ENCODE results near the gene OR6Y1. TPM values are rescaled to one million over a fixed set of nuclear protein-coding genes. Genes with fewer than 3 reads are reported as not detected.

Gene OR6Y1
- total RNA-seq, 2 donors from 2014 or later = not detected

DNA sequence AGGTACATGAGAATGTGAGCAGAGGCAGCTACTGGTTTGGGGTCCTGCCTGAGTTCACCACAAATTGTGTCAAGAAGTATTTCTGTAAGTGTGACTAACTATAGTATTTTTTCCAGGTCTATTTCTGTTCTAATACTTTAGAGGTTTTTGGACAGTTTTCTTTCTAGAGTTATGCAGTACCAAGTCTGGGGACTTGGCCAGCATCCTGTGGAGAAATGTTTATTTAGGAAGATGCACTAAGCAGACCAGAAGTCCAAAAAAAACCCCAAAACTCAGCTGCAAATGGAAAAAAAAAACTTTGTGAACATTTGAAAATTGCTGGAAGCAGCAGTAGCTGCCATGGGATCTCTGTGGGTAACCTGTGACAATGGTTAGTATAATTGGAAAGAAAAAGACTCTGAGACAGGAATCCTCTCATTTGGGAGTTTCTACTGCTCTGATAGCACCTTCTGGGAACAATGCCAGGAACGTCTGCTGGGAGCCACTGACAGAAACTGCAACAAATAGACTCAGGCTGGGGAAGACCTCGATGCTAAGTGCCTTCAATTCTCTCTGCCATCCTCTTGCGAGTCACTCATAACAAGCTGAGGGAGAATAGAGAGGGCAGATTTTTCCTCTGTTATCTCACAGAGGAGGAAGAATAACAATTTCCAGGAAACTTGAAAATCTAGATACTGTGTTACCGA lies 44.6 kb downstream of the OR6Y1 start:
- intact Hi-C loops (cut with DNase I) = no loop called here
- ATAC-seq (peak; percentile 23 to 54), DNase-seq (peak; percentile 23)

DNA sequence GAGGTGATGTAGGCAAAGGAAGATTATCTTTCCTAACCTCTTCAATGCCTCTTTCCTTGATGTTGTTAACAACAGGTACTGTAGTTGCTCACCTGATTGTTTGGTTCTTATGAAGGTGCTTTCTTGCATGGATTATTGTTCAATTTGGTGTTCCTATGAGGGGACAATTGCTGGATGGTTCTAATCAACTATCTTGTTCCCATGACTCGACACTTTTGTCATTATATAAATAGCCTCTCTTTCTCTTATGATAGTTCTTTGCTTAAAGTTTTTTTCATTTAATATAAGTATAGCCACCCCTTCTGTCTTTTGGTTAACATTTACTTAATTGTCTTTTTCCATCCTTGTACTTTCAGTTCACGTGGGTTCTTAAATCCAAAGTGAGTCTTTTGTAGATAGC lies 46.7 kb downstream of the OR6Y1 start:
- DNase-seq (no peak), ATAC-seq (no peak)
- intact Hi-C loops (cut with DNase I) = no loop called here

DNA sequence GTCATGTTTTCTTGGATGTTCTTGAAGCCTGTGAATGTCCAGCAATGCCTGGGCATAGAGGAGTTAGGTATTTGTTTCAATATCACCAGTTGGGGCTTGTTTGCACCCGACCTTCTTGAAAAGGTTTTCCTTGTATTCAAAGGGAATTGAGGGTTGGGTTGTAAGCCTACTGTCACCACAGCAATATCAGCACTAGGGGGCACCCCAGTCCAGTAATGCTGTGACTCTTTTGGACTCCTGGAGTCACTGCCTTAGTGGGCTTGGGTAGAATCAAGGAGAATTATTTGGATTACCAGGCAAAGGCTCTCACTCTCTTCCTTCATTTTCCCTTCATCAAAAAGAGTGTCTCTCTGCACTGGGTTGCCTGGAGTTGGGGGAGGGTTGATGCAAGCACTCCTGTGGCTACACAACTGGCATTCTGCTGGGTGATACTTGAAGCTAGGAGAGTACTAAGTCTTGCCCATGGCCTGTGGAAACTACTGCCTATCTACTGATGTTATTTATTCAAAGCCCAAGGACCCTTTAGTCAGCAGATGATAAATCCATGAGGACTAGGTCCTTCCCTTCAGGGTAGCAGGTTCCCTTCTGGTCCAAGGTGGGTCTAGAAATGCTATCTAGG lies 47.7 kb downstream of the OR6Y1 start:
- no peak for ATAC-seq
- intact Hi-C loops (cut with DNase I) = no loop called here

DNA sequence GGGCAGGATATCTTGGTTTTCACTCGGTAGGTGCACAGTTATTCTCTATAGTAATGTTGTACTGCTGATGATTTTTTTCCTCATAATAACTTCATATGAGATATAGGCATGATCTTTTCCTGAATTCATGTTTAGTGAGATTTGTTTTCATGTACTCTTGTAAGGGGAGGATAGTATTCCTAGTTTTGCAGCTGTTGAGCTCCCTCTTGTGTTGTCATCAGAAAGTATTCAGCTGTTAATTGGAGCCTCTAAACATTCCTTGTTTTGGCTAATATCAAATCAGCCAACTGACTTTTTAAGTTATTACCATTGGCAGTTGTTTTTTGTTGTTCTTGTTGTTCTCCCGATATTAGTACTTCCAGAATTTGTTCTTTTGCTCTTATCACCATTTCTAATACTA lies 57.8 kb downstream of the OR6Y1 start:
- no peak for ATAC-seq
- DNase-seq = no peak

More for the DNA sequence above, 47.7 kb downstream of the OR6Y1 start:
- DNase-seq = peak; percentile 25

GRCh38 chr1:158494796-158495195 lies 59.4 kb downstream of the OR6Y1 start:
- DNase-seq = no peak
- intact Hi-C loops (cut with DNase I) = no loop called here
- no peak for ATAC-seq

More for the DNA sequence above, 57.8 kb downstream of the OR6Y1 start:
- intact Hi-C loops (cut with DNase I) = no loop called here

Other genes with a start within 250 kb of the OR6Y1 start
- not detected for gene CD1B, start 222.9 kb downstream of the OR6Y1 start, total RNA-seq
- gene CD1E, start 200.5 kb downstream of the OR6Y1 start, total RNA-seq = not detected
- not detected for gene OR10T2, start 154.9 kb downstream of the OR6Y1 start, total RNA-seq
- not detected for gene OR10K2, start 128.2 kb downstream of the OR6Y1 start, total RNA-seq
- gene OR10K1, start 92.6 kb downstream of the OR6Y1 start, total RNA-seq = not detected
- not detected for gene OR10R2, start 82.2 kb downstream of the OR6Y1 start, total RNA-seq
- not detected for gene OR6P1, start 16.2 kb upstream of the OR6Y1 start, total RNA-seq
- gene OR10X1, start 25.5 kb upstream of the OR6Y1 start, total RNA-seq = not detected
- not detected for gene OR10Z1, start 50.9 kb upstream of the OR6Y1 start, total RNA-seq
- under 1 TPM; 0.03 to 0.15 TPM for gene SPTA1, start 132.3 kb upstream of the OR6Y1 start, total RNA-seq
- not detected for gene OR6K2, start 146.2 kb upstream of the OR6Y1 start, total RNA-seq
- not detected for gene OR6K3, start 166.3 kb upstream of the OR6Y1 start, total RNA-seq
- not detected for gene OR6K6, start 200.3 kb upstream of the OR6Y1 start, total RNA-seq
- not detected for gene OR6N1, start 217.8 kb upstream of the OR6Y1 start, total RNA-seq
- not detected for gene OR6N2, start 226.8 kb upstream of the OR6Y1 start, total RNA-seq